ENCODE data around the gene PDE3A. TPM values are rescaled to one million over a fixed set of nuclear protein-coding genes. Genes with fewer than 3 reads are reported as not detected.
A peak's percentile ranks its signal among the peaks of the same experiment; 100 is the strongest.

The PDE3A gene
- total RNA-seq, 1 donor from 2014 or later = 5.5 TPM

DNA sequence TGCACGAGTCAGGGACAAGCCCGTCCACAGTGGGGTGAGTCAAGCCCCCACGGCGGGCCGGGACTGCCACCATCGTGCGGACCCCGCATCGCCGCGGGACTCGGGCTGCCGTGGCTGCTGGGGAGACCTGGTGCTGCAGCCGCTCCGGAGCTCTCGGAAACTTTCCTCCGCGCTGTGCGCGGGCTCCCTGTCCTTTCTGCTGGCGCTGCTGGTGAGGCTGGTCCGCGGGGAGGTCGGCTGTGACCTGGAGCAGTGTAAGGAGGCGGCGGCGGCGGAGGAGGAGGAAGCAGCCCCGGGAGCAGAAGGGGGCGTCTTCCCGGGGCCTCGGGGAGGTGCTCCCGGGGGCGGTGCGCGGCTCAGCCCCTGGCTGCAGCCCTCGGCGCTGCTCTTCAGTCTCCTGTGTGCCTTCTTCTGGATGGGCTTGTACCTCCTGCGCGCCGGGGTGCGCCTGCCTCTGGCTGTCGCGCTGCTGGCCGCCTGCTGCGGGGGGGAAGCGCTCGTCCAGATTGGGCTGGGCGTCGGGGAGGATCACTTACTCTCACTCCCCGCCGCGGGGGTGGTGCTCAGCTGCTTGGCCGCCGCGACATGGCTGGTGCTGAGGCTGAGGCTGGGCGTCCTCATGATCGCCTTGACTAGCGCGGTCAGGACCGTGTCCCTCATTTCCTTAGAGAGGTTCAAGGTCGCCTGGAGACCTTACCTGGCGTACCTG is 1.1 kb downstream of the PDE3A start:
- H3K27ac ChIP-seq = peak overlapping the region; percentile 74

DNA sequence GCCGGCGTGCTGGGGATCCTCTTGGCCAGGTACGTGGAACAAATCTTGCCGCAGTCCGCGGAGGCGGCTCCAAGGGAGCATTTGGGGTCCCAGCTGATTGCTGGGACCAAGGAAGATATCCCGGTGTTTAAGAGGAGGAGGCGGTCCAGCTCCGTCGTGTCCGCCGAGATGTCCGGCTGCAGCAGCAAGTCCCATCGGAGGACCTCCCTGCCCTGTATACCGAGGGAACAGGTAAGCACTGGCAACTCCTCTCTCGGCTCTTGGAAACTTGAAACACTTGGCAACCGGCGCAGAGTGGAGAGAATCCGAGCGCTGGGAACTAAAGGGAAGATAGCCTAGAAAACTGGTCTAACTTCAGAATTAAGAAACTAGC is 1.7 kb downstream of the PDE3A start:
- Histone ChIP-seq H3K4me3 (peak overlapping the region; percentile 62), H3K4me1 (peaks cover 10% of the 10 kb centered on the region), H3K27me3 (ENCODE audit: low read depth) (peaks cover 24% of the 10 kb centered on the region), H3K9me3 (no peaks in the 10 kb centered on the region), H3K36me3 (no peaks in the 10 kb centered on the region), H3K27ac (peak overlapping the region; percentile 74)
- DNase-seq = peak; percentile 41
- intact Hi-C loops (cut with DNase I) = no loop called here
- ATAC-seq = peak; percentile 2 to 6
- TF ChIP-seq, protein P1, sequence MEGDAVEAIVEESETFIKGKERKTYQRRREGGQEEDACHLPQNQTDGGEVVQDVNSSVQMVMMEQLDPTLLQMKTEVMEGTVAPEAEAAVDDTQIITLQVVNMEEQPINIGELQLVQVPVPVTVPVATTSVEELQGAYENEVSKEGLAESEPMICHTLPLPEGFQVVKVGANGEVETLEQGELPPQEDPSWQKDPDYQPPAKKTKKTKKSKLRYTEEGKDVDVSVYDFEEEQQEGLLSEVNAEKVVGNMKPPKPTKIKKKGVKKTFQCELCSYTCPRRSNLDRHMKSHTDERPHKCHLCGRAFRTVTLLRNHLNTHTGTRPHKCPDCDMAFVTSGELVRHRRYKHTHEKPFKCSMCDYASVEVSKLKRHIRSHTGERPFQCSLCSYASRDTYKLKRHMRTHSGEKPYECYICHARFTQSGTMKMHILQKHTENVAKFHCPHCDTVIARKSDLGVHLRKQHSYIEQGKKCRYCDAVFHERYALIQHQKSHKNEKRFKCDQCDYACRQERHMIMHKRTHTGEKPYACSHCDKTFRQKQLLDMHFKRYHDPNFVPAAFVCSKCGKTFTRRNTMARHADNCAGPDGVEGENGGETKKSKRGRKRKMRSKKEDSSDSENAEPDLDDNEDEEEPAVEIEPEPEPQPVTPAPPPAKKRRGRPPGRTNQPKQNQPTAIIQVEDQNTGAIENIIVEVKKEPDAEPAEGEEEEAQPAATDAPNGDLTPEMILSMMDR (IDR thresholded peaks at IDR 0.05) = no peak

More for the DNA sequence above, 1.1 kb downstream of the PDE3A start:
- Histone ChIP-seq H3K9me3 (no peaks in the 10 kb centered on the region), H3K4me1 (peaks cover 10% of the 10 kb centered on the region), H3K27me3 (ENCODE audit: low read depth) (peaks cover 24% of the 10 kb centered on the region), H3K4me3 (peak overlapping the region; percentile 62), H3K36me3 (no peaks in the 10 kb centered on the region)
- intact Hi-C loops (cut with DNase I) = no loop called here
- ATAC-seq (peak; percentile 76 to 77), DNase-seq (peak; percentile 59)
- TF ChIP-seq, protein P1 (IDR thresholded peaks at IDR 0.05) = no peak

DNA sequence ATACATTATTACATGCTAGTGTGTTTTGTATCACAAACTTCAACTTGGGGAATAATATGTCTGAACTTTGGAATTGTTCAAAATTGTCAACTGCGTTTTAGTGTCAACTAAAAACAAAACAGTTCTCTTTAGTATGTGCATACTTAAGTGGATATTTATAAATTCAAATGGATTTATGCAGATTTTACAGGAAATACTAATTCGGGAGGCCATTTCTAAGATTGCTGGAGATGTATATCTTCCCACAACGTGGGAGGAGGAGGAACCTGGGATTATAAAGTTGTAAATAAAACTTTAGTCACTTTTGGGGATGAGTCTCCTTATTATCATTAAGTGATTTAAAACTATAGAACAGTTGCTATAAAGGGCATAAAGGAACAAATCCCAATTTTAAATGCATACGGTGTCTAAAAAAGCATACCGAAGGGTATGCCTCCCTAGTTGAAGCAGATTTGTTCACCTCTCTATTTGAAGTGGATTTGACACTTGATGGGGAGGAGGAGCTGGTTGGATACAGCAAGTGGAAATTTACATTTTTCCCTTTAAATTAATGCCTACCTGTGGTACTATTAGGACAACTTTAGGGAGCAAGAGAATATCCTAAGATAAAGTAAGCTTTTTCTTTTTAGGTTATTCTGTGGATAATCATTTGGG is 2.7 kb downstream of the PDE3A start:
- DNase-seq (no peak), ATAC-seq (no peak)
- Histone ChIP-seq H3K36me3 (no peaks in the 10 kb centered on the region), H3K27me3 (ENCODE audit: low read depth) (peaks cover 24% of the 10 kb centered on the region), H3K4me1 (peaks cover 10% of the 10 kb centered on the region), H3K27ac (no peak overlapping the region), H3K4me3 (peak overlapping the region; percentile 62), H3K9me3 (no peaks in the 10 kb centered on the region)
- intact Hi-C loops (cut with DNase I) = no loop called here
- TF ChIP-seq, protein P1 (IDR thresholded peaks at IDR 0.05) = no peak

DNA sequence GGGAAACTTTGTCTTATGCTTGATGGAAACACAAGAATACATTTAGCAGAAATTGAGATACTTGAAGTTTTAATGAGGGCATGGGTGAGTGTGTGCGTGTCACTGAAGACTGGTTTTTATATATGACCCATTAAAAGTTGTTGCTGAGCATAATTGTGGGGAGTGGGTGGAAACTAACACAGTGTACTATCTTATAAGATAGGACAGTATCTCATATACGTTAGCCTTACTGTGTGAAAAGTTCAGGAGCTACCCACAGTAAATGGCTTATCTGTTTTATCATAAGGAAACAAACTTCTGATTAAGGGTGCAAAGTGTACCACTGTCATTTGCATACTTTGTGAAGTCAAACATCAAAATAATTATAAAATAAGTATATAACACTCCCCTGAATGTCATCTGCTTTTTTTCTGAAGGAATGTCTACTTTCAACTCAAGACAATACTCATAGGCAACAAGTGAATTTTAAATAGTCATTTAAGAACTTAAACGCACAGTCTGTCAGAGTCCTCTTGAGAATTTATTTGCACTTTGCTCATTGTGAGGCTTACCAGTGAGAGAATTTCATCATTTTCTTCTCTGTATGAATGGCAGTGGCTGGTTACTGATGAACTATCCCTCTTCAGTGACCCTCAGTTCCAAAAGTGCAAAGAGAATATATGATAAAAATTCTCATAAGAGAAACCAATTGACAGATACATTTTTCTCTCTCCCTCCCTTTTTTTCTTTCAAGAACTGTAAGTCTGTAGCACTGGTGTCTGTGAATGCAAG is 4.2 kb downstream of the PDE3A start:
- Histone ChIP-seq H3K27me3 (ENCODE audit: low read depth) (peaks cover 24% of the 10 kb centered on the region), H3K9me3 (no peaks in the 10 kb centered on the region), H3K4me3 (no peak overlapping the region), H3K27ac (no peak overlapping the region), H3K4me1 (peaks cover 10% of the 10 kb centered on the region), H3K36me3 (no peaks in the 10 kb centered on the region)
- intact Hi-C loops (cut with DNase I) = no loop called here
- ATAC-seq = no peak
- no peak for DNase-seq
- TF ChIP-seq, protein P1 (IDR thresholded peaks at IDR 0.05) = no peak

DNA sequence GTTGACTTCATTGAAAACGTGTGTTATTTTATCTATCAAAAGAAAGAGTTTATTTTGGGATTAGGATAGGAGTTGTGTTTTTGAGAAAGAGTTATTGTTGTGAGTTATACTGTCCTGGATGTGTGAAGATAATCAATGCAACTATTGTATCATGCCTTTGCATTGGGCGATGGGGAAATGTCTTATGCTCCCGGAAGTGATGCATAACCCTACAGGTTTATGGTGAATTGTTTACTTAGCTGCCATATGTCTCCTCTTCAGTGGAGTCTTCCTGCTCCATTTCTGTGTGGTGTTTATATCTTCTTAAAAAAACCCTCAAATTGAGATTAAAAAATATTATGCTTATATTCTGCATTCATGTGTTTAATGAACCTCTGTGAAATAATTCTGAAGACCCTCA is 6.5 kb downstream of the PDE3A start:
- ATAC-seq (no peak), DNase-seq (no peak)
- H3K4me1 ChIP-seq = peaks cover 2% of the 10 kb centered on the region
- TF ChIP-seq, protein P1 (IDR thresholded peaks at IDR 0.05) = no peak
- no peak overlapping the region for H3K4me3 ChIP-seq
- no peak overlapping the region for H3K27ac ChIP-seq
- H3K27me3 ChIP-seq (ENCODE audit: low read depth) = peaks cover 17% of the 10 kb centered on the region
- no peaks in the 10 kb centered on the region for H3K9me3 ChIP-seq
- H3K36me3 ChIP-seq = no peaks in the 10 kb centered on the region
- intact Hi-C loops (cut with DNase I) = no loop called here

All from lower lobe of right lung (tissue), 2 donors.